ENCODE data around the gene IQGAP3. TPM values are rescaled to one million over a fixed set of nuclear protein-coding genes. Genes with fewer than 3 reads are reported as not detected.

IQGAP3 gene
- total RNA-seq, 4 donors from 2014 or later: 0.21 to 2.4 (median 0.97) TPM

DNA sequence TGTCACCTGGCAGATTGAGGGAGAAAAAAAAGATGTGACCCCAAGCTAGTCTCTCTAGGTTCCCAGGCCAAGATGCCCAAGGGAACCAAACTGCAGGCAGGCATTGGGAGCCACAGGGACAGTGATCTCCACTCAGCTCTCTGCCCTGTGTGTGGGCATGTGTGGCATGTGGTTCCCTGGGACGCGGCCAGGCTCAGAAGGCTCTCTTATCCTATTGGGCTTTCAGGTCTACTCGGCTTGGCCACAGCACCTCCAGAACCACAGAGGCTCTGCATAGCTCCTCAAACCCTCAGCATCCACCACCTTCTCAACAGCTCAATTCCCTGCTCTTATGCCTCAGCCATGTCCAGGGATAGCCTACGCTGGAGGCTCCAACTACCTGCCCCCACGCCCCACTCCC, 22.0 kb downstream of the IQGAP3 start:
- Histone ChIP-seq H3K27ac (no peak overlapping the region), H3K4me1 (no peaks in the 10 kb centered on the region), H3K9me3 (no peaks in the 10 kb centered on the region), H3K36me3 (no peaks in the 10 kb centered on the region), H3K4me3 (no peak overlapping the region), H3K27me3 (no peaks in the 10 kb centered on the region)
- TF ChIP-seq EP300 (IDR thresholded peaks at IDR 0.05) (no peak), POLR2A (IDR thresholded peaks at IDR 0.05) (no peak)
- TF ChIP-seq, protein P1, sequence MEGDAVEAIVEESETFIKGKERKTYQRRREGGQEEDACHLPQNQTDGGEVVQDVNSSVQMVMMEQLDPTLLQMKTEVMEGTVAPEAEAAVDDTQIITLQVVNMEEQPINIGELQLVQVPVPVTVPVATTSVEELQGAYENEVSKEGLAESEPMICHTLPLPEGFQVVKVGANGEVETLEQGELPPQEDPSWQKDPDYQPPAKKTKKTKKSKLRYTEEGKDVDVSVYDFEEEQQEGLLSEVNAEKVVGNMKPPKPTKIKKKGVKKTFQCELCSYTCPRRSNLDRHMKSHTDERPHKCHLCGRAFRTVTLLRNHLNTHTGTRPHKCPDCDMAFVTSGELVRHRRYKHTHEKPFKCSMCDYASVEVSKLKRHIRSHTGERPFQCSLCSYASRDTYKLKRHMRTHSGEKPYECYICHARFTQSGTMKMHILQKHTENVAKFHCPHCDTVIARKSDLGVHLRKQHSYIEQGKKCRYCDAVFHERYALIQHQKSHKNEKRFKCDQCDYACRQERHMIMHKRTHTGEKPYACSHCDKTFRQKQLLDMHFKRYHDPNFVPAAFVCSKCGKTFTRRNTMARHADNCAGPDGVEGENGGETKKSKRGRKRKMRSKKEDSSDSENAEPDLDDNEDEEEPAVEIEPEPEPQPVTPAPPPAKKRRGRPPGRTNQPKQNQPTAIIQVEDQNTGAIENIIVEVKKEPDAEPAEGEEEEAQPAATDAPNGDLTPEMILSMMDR (IDR thresholded peaks at IDR 0.05): no peak
- WGBS, 2 donors: 75 to 90% methylated on average over 5 of the region's 5 CpGs
- DNase-seq (ENCODE audit: low spot score in 2 of 2): no peak

DNA sequence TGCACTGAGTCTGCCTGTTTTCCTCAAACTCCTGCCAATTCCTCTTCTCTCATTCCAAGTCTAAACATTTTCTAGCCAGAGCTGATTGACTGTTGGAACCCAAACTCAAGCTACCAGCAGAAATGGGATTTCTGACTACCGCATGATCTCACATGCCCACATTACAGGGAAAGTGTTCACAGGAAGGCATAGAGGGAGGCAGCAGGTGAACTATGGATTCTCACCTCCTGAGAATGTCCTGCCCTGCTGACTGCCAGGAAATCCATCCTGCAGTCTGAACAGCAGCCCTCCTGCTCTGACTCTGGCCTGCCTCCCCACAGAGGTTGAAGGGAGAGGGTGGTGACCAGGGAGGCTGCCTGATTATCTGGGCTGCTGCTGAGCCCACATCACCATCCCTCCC, 22.5 kb downstream of the IQGAP3 start:
- Histone ChIP-seq H3K4me3 (no peak overlapping the region), H3K9me3 (no peaks in the 10 kb centered on the region), H3K27me3 (no peaks in the 10 kb centered on the region), H3K27ac (no peak overlapping the region), H3K36me3 (no peaks in the 10 kb centered on the region), H3K4me1 (no peaks in the 10 kb centered on the region)
- no peak for DNase-seq (ENCODE audit: low spot score in 2 of 2)
- TF ChIP-seq, protein P1 (IDR thresholded peaks at IDR 0.05): no peak
- TF ChIP-seq EP300 (IDR thresholded peaks at IDR 0.05) (no peak), POLR2A (IDR thresholded peaks at IDR 0.05) (no peak)
- 90 to 100% methylated on average over 1 of the region's 1 CpG for WGBS, 2 donors

DNA sequence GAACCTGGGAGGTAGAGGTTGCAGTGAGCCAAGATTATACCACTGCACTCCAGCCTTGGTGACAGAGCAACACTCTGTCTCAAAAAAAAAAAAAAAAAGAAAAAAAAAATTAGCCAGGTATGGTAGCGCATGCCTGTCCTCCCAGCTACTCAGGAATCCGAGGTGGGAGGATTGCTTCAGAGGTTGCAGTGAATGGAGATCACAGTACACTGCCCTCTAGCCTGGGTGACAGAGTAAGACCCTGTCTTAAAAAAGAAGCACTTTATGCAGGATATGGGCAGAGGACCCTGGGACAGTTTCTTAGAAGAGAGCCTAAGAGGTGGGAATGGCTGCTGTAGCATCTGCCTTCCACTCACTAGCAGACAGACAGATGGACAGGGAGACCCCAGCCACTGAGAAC, 23.0 kb downstream of the IQGAP3 start:
- Histone ChIP-seq H3K27ac (no peak overlapping the region), H3K4me1 (no peaks in the 10 kb centered on the region), H3K27me3 (no peaks in the 10 kb centered on the region), H3K36me3 (no peaks in the 10 kb centered on the region), H3K4me3 (no peak overlapping the region), H3K9me3 (no peaks in the 10 kb centered on the region)
- no peak for DNase-seq (ENCODE audit: low spot score in 2 of 2)
- WGBS, 2 donors: 67 to 69% methylated on average over 2 of the region's 2 CpGs
- no peak for TF ChIP-seq EP300 (IDR thresholded peaks at IDR 0.05)
- TF ChIP-seq POLR2A (IDR thresholded peaks at IDR 0.05): no peak
- TF ChIP-seq, protein P1 (IDR thresholded peaks at IDR 0.05): no peak

DNA sequence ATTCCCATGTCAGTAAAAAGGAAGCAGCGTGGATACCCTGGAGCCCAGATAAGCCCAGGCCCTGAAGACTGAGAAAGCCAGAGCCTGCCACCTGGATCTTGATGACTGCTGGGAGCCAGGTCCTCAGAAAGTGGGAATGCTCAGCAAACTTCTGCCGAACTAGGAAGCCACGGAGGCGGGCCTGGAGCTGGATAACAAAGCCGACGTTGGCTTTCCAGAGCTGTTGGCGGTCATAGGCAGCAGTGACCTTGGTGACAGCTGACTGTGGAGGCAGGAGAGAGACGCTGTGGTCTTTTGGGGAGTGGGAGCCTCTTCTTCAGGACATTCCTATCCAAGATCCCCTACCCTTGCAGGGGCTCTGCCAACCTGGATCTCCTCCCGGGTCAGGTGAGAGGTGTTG, 24.4 kb downstream of the IQGAP3 start:
- Histone ChIP-seq H3K36me3 (no peaks in the 10 kb centered on the region), H3K27ac (no peak overlapping the region), H3K4me3 (no peak overlapping the region), H3K4me1 (no peaks in the 10 kb centered on the region), H3K27me3 (no peaks in the 10 kb centered on the region), H3K9me3 (no peaks in the 10 kb centered on the region)
- 82 to 93% methylated on average over 9 of the region's 9 CpGs for WGBS, 2 donors
- TF ChIP-seq EP300 (IDR thresholded peaks at IDR 0.05) (no peak), POLR2A (IDR thresholded peaks at IDR 0.05) (no peak)
- TF ChIP-seq, protein P1 (IDR thresholded peaks at IDR 0.05): no peak
- no peak for DNase-seq (ENCODE audit: low spot score in 2 of 2)

DNA sequence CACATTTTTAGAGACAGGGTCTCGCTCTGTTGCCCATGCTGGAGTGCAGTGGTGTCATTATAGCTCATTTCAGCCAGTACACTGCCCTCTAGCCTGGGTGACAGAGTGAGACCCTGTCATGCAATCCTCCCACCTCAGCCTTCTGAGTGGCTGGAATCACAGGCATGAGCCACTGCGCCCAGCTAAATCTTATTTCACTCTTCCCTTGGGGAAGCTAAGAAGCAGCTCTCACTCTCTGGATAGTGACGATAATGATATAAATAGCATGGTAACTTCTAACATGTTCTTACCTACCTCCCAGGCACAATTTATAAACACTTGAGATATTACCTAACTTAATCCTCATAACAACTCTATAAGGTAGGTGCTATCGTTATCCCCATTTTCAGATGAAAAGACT, 24.9 kb downstream of the IQGAP3 start:
- H3K36me3 ChIP-seq: no peaks in the 10 kb centered on the region
- no peak for DNase-seq (ENCODE audit: low spot score in 2 of 2)
- whole genome bisulfite sequencing, 2 donors: 94 to 96% methylated on average over 4 of the region's 4 CpGs
- H3K4me3 ChIP-seq: no peak overlapping the region
- H3K9me3 ChIP-seq: no peaks in the 10 kb centered on the region
- H3K27me3 ChIP-seq: no peaks in the 10 kb centered on the region
- no peaks in the 10 kb centered on the region for H3K4me1 ChIP-seq
- TF ChIP-seq POLR2A (IDR thresholded peaks at IDR 0.05) (no peak), EP300 (IDR thresholded peaks at IDR 0.05) (no peak)
- TF ChIP-seq, protein P1 (IDR thresholded peaks at IDR 0.05): no peak
- no peak overlapping the region for H3K27ac ChIP-seq
